ENCODE measurements around the gene SIRPG. TPM values are rescaled to one million over a fixed set of nuclear protein-coding genes. Genes with fewer than 3 reads are reported as not detected.

Gene SIRPG
- total RNA-seq, 1 donor from 2014 or later, result not detected

- Mint-ChIP-seq H3K27me3 (ENCODE audit: insufficient read depth, low read depth) (peaks cover 5% of the 10 kb centered on the region), H3K4me3 (no peak overlapping the region), H3K4me1 (no peaks in the 10 kb centered on the region), H3K9me3 (no peaks in the 10 kb centered on the region), H3K36me3 (no peaks in the 10 kb centered on the region), H3K27ac (no peak overlapping the region)
- no peak for DNase-seq (ENCODE audit: low spot score)
- H3F3A ChIP-seq (ENCODE audit: low read depth), result no peaks in the 10 kb centered on the region
- H4K20me1 ChIP-seq (ENCODE audit: low read depth), result no peaks in the 10 kb centered on the region
- no peaks in the 10 kb centered on the region for H3K79me2 ChIP-seq (ENCODE audit: low read depth)
- no peak overlapping the region for H3K4me2 ChIP-seq
- H3K36me3 ChIP-seq, result no peaks in the 10 kb centered on the region
- H3K27ac ChIP-seq, result no peak overlapping the region
- no peaks in the 10 kb centered on the region for H3K9me3 ChIP-seq (ENCODE audit: low read depth)
- H3K4me1 ChIP-seq, result no peaks in the 10 kb centered on the region
- no peak overlapping the region for H2AFZ ChIP-seq (replicated peaks)
- TF ChIP-seq CTCF (IDR thresholded peaks at IDR 0.05), result no peak
- no peak for TF ChIP-seq EZH2 (IDR thresholded peaks at IDR 0.05)
- no peak for TF ChIP-seq EZH2phosphoT487 (IDR thresholded peaks at IDR 0.05)
- H3K9ac ChIP-seq, result no peak overlapping the region
- no peaks in the 10 kb centered on the region for H3K27me3 ChIP-seq
- no peak overlapping the region for H3K4me3 ChIP-seq
These were observed 32.4 kb downstream of the SIRPG start for GRCh38 chr20:1625083-1625690.

GRCh38 chr20:1623501-1624205, 33.9 kb downstream of the SIRPG start:
- TF ChIP-seq EZH2phosphoT487 (IDR thresholded peaks at IDR 0.05) (no peak), EZH2 (IDR thresholded peaks at IDR 0.05) (no peak), CTCF (IDR thresholded peaks at IDR 0.05) (no peak)
- Histone ChIP-seq H4K20me1 (ENCODE audit: low read depth) (no peaks in the 10 kb centered on the region), H3K4me2 (no peak overlapping the region), H3K36me3 (no peaks in the 10 kb centered on the region), H3K4me1 (no peaks in the 10 kb centered on the region), H3K9ac (no peak overlapping the region), H3K4me3 (no peak overlapping the region), H3K27me3 (no peaks in the 10 kb centered on the region), H3K27ac (no peak overlapping the region), H3K9me3 (ENCODE audit: low read depth) (no peaks in the 10 kb centered on the region), H2AFZ (replicated peaks) (no peak overlapping the region), H3F3A (ENCODE audit: low read depth) (no peaks in the 10 kb centered on the region), H3K79me2 (ENCODE audit: low read depth) (no peaks in the 10 kb centered on the region)
- Mint-ChIP-seq H3K27ac (no peak overlapping the region), H3K36me3 (no peaks in the 10 kb centered on the region), H3K27me3 (ENCODE audit: insufficient read depth, low read depth) (peaks cover 5% of the 10 kb centered on the region), H3K4me3 (no peak overlapping the region), H3K9me3 (peaks cover 4% of the 10 kb centered on the region), H3K4me1 (no peaks in the 10 kb centered on the region)
- DNase-seq (ENCODE audit: low spot score), result no peak

GRCh38 chr20:1622450-1622849, 35.1 kb downstream of the SIRPG start:
- Mint-ChIP-seq H3K27me3 (ENCODE audit: insufficient read depth, low read depth) (peaks cover 5% of the 10 kb centered on the region), H3K36me3 (no peaks in the 10 kb centered on the region), H3K9me3 (peaks cover 6% of the 10 kb centered on the region), H3K4me3 (no peak overlapping the region), H3K4me1 (peaks cover 3% of the 10 kb centered on the region), H3K27ac (no peak overlapping the region)
- no peak for DNase-seq (ENCODE audit: low spot score)
- Histone ChIP-seq H3K4me3 (no peak overlapping the region), H3K27me3 (no peaks in the 10 kb centered on the region), H3K9ac (no peak overlapping the region), H3K4me1 (no peaks in the 10 kb centered on the region), H3K36me3 (no peaks in the 10 kb centered on the region), H3K79me2 (ENCODE audit: low read depth) (no peaks in the 10 kb centered on the region), H3K9me3 (ENCODE audit: low read depth) (no peaks in the 10 kb centered on the region), H3K27ac (no peak overlapping the region), H4K20me1 (ENCODE audit: low read depth) (no peaks in the 10 kb centered on the region), H3K4me2 (no peak overlapping the region), H3F3A (ENCODE audit: low read depth) (no peaks in the 10 kb centered on the region), H2AFZ (replicated peaks) (no peak overlapping the region)
- TF ChIP-seq EZH2 (IDR thresholded peaks at IDR 0.05) (no peak), EZH2phosphoT487 (IDR thresholded peaks at IDR 0.05) (no peak), CTCF (IDR thresholded peaks at IDR 0.05) (no peak)
